Fibroblast of skin of left biceps (primary cell): Measurements from ENCODE around the gene LRIT2.

Experiments
- DNase-seq, 2 experiments: peaks; one replicate each; pipeline ENCODE4 v3.0.0-alpha.2; 2013; ENCODE audit warnings: low read depth in 2 of 2

Gene LRIT2

GRCh38 chr10:84205049-84205852 is 20.1 kb downstream of the LRIT2 start:
- DNase-seq: no peak

GRCh38 chr10:84204610-84205009 is 20.7 kb downstream of the LRIT2 start:
- no peak for DNase-seq

GRCh38 chr10:84204122-84204521 is 21.2 kb downstream of the LRIT2 start:
- DNase-seq: no peak

GRCh38 chr10:84202349-84202748 is 23.0 kb downstream of the LRIT2 start:
- no peak for DNase-seq

GRCh38 chr10:84201682-84202081 is 23.7 kb downstream of the LRIT2 start:
- DNase-seq: no peak

- no peak for DNase-seq
Measured at GRCh38 chr10:84201244-84201606, 24.1 kb downstream of the LRIT2 start.

GRCh38 chr10:84200537-84201243 is 24.7 kb downstream of the LRIT2 start:
- no peak for DNase-seq

- no peak for DNase-seq
Measured at GRCh38 chr10:84198206-84198915, 27.0 kb downstream of the LRIT2 start.

- no peak for DNase-seq
Measured at GRCh38 chr10:84197643-84198042, 27.7 kb downstream of the LRIT2 start.

- DNase-seq: no peak
Measured at GRCh38 chr10:84196941-84197340, 28.4 kb downstream of the LRIT2 start.

GRCh38 chr10:84196083-84196482 is 29.3 kb downstream of the LRIT2 start:
- no peak for DNase-seq

GRCh38 chr10:84195044-84195830 is 30.1 kb downstream of the LRIT2 start:
- DNase-seq: no peak

GRCh38 chr10:84194424-84195043 is 30.8 kb downstream of the LRIT2 start, which contains the start of gene CDHR1:
Gene CDHR1, plus strand, starts transcription at chr10:84194537. Its CDS starts 224 bp downstream, at chr10:84194761.
- no peak for DNase-seq

GRCh38 chr10:84193846-84194423 is 31.4 kb downstream of the LRIT2 start:
- DNase-seq: no peak

GRCh38 chr10:84193327-84193726 is 32.0 kb downstream of the LRIT2 start:
- no peak for DNase-seq

GRCh38 chr10:84191106-84191505 is 34.2 kb downstream of the LRIT2 start:
- no peak for DNase-seq

GRCh38 chr10:84190621-84191020 is 34.7 kb downstream of the LRIT2 start:
- no peak for DNase-seq

- DNase-seq: no peak
Measured at GRCh38 chr10:84188815-84189214, 36.5 kb downstream of the LRIT2 start.

GRCh38 chr10:84185526-84186175 is 39.7 kb downstream of the LRIT2 start:
- DNase-seq: no peak

GRCh38 chr10:84184517-84184916 is 40.8 kb downstream of the LRIT2 start:
- no peak for DNase-seq
